HG02981 (cell line): Measurements from ENCODE around the gene PTH2.

Experiments
- ATAC-seq: cut with Tn5 transposase; IDR thresholded peaks from one replicate; pipeline ENCODE4 v1.9.1; 2021; ENCODE audit warnings: mild to moderate bottlenecking, moderate library complexity; ENCODE audit not compliant: unreplicated experiment

Gene PTH2

DNA sequence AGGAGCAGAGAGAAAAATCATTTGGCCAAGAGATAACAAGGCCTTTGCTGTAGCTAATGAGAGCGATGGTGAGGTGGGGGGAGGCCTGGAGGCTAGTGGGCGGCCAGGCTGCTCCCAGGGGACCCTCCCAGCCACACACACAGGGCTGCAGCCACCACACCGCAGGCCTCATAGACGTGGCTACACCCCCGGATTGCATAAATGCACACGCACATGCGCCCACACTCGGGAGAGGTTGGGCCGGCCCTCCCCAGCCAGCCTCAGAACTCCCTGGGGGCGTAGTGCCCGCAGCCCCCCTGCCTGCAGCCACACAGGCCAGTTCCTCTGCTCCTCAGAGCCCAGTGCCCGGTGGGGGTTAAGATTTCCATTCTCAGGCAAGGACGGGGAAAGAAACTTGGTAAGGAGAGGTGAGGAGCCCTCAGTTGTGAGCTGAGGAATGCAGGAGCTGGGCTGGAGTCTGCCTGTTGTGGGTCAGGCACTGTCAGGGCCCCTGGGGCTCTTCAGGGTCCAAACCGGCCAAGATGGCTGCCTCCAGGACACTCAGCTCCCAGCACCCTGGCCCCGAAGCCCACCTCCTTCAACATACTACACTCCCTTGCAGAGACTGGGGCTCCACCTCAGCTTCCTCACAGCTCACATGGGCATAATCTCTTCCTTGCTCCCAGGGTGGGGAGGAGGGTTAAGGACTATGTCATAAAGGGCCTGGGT lies 8.0 kb downstream of the PTH2 start:
- no peak for ATAC-seq

DNA sequence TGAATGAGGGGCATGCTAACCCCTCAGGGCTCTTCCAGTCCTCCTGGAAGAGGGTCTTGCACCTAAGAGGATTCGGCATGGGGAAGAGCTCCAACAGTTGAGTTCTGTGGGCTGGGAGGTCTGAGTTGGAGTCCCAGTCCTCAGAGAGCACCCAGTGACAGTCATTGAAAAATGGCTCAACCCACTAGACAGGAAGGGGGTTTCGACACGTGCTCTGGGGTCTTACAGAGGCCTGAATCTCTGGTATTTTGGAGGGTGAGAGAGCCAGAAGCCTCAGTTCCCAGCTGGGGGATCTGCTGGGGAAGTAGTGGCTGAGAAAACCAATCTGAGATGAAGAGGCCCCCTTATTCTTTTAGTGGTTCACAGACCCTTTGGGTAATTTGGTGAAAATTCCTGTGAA lies 9.0 kb downstream of the PTH2 start:
- ATAC-seq: no peak

DNA sequence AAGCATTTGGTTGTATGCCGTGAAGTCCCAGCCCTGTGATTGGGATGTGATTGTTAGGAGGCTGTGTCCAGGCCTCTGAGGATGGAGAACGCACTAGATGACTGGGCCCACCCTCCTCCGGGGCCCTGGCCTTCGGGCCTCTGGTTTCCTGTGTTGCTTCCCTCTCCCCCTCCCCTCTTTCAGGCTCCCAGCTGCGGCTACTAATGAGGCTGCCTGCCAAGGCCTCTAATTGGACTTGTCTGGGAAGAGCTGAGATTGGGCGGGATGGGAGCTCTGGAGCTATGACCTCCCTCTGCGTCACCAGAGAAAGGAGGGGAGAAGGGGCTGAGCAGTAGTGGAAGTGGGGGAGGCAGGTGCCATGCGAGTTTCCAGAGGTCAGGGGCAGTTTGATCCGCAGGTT lies 9.9 kb downstream of the PTH2 start:
- no peak for ATAC-seq

DNA sequence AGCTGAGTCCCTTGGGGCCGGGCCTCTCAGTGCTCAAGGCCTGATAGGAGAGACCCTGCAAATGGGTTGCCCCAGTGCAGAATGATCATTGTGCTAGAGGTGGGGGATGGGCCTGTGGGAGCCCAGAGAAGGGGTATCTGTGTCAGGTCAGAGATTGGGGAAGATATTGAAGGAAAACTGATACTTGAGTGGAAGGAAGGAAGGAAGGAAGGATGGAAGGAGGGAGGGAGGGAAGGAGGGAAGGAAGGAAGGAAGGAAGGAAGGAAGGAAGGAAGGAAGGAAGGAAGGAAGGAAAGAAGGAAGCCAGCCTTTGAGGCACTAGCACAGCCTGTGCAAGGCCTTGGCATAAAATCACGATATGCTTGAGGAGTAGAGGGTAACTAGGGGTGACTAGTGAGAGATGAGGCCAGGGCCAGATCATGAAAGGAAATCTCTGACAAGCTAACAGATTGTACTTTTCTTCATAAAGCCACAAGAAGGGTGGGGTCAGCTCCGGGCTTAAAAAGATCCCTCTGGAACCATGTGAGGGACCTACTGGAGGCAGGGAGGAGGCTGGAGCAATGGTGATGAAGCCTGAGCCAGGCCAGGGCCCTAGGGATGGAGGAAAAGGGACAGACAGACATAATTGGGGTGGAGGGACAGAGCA lies 11.4 kb downstream of the PTH2 start:
- no peak for ATAC-seq

DNA sequence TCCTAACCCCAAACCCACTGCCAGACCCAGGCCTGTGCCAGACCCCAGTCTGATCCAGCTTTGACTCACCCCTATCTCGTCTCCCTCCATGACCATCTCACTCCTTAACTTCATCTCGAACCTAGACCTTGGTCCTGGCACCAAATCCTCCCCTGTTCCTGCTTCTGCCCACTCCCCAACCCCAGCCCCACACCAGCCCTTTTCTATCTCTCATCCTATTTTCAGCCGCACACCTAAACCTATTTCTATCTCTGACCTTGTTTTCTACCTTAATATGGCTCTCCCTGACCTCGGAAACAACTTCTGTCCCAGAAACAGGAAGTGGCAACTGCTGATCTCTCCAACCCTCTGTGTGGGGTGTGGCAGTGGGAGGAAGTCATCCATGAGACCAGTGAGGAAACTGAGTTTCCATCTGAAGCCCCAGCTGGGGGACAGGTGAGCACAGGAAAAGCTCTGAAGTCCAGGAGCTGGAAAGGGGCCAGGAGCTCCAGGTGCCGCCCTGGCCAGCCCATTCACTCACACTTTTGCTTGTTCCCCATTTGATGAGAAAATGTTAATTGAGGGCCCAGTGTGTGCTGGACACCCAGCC lies 13.7 kb downstream of the PTH2 start:
- ATAC-seq: no peak

DNA sequence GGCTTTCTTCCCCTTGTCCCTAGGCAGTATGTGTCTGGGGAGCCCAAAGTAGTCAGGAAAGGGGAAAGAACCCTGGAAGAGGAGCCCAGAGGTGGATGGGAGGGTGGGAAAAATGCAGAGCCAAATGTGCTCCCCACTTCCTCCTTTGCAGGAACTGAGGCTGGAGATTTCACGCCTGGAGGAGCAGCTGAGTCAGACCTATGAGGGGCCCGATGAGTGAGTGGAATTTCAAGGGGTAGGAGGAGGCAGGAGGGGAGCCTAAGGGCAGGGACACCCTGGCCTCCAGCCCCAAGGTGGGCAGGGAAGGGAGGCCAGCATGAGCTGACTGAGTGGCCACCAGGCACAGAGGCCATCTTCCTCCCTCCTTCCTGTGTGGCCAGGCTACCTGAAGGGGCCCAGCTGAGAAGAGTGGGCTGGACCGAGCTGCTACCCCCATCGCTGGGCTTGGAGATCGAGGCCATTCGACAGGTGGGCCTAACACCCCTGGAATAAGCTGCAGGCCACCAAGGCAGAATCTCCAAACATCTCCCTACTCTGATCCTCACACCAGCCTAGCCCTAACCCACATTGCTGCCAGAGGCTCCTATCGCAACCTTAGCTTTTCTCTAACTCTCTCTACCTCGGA lies 14.3 kb downstream of the PTH2 start:
- no peak for ATAC-seq

DNA sequence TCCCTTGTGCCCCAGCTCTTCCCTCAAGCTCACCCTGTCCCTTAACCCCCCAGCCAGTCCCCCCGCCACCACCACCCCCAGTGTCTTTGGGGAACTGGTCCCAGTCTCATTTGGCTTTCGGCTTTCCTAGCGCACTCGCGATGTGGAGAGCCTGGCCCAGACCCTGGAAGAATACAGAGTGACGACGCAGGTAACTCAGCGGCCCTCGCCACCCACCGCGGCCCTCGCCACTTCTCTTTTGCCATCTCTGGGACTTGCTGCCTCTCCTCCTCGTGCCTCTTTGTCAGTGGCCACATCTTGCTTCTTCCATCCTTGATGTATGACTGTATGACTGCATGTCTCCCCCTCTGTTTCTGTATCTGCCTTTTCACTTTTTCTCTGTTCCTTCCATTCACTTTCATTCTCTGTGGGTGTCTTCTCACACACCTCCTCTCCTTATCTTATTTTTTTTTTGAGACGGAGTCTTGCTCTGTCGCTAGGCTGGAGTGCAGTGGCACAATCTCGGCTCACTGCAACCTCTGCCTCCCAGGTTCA lies 15.7 kb downstream of the PTH2 start:
- ATAC-seq: no peak

DNA sequence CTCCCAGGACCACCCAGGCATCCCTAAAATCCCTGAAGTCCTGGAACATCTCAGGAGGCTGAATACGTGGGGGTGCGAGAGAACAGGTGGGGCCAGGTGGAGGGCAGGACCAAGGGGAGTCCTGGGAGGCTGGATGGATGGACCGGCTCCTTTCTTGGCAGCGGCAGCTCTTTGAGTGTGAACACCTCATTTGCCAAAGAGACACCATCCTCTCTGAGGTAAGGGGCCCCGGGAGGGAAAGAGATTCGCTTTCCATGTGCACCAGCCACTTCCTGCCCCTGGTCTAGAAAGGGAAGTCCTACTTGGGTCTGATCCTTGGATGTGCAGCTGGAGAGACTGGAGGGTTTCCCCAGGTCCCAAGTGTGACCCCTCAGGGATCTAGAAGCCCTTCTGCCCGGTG lies 16.2 kb downstream of the PTH2 start:
- ATAC-seq: no peak

DNA sequence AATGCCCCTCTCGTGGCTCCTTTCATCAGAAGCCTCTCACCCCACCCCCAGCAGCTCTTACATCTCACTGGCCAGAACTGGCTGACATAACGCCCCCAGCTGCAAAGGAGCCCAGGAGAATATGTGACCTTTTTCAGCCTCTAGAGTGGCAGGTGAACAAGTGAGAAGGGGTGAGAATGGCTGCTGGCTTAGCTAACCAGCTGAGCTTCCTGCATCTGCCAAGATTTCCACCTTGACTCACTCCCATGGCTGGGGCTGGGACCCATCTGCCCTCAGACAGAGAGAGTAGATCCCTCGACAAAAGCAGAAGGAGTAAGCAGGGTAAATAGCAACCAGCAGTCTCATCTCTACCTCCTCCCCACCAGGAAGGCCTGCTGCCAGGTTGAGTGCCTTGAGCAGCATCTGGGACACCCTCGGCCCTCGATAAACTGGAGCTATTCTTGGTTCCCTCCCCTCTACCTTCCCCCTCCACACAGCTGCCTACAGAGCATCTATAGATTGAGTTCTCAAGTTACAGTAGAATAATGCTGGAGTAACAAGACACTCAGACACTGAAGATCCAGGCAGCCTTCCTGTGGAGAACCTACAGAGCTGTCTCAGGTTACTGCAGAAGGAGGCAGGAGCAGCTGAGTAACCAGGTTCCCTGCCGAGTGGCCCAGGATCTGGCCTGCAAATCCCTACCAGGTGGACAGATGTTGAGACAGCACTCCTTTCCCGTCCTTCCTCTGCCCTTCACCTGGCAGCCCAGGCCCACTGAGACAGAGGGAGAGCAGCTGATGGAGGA lies 19.6 kb downstream of the PTH2 start:
- no peak for ATAC-seq

DNA sequence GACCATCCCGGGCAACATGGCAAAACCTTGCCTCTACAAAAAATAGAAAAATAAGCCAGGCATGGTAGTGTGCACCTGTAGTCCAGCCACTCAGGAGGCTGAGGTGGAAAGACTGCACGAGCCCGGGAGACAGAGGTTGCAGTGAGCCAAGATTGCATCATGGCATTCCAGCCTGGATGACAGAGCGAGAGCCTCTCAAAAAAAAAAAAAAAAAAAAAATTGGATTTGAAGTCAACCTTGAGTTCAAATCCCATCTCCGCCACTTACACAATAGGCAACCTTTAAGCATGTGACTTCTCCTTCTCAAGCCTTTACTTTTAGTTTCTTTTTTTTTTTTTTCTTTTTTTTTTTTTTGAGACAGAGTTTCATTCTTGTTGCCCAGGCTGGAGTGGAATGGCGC lies 23.2 kb downstream of the PTH2 start:
- no peak for ATAC-seq

DNA sequence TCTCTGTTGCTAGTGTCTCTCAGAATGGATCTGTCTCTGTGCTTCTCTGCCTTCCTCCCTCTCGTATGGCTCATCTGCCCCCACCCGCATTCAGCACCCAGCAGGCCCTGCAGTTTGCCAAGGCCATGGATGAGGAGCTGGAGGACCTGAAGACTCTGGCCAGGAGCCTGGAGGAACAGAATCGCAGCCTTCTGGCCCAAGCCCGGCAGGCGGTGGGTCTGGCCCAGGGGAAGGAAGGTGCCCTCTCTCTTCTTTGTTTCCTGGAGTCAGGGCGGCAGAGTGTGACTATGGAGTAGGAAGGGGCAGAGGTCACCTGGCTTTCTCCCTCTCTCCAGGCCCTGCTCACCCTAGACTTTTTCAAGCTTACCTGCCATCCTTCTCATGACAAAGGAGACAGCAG lies 24.3 kb downstream of the PTH2 start:
- no peak for ATAC-seq

DNA sequence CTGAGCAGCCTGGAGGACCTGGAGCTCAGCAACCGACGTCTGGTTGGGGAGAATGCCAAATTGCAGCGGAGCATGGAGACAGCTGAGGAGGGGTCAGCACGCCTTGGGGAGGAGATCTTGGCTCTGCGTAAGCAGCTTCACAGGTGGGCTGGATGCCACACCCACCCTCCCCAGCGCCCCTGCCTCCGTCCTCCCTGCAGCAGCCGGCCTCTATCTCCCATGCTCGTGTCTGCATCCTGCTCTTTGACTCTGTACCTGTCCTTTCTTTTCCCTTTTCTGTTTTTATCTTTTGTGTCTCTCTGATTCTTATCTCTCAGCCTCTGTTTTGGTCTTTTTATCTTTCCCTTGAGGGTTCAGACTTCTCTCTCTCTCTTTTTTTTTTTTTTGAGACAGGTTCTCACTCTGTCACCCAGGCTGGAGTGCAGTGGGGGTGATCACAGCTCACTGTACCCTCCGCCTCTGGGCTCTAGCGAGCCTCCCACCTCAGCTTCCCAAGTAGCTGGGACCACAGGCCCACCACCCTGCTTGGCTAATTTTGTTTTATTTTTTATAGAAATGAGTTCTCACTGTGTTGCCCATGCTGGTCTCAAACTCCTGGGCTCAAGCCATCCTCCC lies 25.1 kb downstream of the PTH2 start:
- ATAC-seq: no peak

DNA sequence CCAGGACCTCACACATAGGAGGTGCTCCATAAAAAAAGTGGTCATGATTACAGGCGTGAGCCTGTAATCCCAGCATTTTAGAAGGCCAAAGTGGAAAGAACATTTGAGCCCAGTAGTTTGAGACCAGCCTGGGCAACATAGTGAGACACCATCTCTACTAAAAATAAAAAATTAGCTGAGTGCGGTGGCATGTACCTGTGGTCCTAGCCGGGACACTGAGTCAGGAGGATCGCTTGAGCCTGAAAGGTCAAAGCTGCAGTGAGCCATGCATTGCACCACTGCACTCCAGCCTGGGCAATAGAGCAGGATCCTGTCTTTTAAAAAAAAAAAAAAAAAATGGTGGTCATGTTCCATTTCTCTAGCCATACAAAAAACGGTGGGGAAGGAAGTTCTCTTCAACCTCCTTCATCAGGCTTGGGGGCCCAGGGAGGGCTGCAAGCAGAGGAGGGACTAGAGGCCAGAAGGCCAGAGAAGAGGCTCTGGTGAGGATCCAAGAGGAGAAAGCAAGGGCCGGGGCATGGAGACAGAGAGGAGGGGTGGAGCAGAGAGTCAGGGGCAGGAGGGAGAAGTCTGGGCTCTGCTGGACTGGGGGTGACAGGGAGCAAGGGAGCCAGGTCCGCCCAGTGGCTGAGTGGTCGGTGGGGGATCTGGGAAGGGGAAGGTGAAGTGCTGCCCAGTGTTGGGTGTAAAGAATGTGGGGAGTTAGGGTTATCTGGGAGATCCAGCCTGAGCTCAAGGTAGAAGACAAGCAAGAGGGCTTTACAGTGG lies 26.3 kb downstream of the PTH2 start:
- no peak for ATAC-seq

DNA sequence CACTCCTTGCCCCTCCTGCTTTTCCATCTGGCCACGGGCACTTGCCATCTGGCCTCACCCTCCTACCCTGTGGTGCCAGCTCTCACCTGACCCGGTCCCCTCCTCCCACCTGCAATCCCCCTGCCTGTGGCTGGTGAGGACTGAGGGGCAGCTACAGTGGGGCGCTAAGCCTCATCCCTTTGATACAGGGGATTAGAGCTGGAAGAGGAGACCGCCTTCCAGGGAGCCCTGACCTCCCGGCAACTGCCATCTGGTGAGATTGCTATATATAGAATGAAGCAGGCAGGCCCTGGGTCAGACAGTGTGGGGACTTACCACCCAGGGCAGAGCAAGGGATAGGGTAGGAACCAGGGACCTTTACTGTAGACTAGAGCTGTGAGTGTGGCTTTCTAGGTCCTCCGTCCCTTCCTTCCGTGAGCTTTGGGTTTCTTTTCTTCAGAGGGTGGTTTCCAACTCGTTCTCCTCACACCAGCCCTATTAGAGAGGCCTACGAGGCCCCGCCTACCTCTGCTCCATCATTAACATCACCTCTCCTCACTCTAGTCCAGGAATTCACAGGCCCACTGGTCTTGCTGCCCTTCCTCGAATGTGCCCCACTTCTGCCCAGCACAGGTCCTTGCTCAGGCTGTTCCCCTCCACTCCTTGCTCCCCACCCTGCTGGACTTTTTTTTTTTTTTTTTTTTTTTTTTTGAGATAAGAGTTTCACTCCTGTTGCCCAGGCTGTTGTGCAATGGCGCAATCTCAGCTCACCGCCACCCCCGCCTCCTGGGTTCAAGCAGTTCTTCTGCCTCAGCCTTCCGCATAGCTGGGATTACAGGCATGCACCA lies 27.4 kb downstream of the PTH2 start:
- ATAC-seq: no peak

DNA sequence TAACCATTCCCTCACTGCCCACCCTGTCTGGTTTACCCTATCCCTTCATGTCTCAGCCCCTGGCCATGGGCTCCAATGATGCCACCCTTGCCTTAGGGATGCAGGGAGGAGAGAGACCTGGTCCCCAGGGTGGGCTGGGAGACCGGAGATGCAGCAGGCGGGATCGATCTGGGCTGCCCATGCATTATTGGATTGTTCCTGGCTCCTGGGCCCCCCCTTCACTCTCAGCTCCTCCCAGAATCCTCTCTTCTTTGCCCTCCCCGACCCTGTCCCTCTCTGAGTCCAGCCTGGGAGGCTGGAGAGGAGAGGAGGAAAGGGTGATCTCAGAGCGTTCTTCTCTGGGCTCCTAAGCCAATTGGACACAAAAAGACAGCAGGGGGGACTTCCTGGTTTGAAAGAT lies 29.4 kb downstream of the PTH2 start:
- no peak for ATAC-seq

DNA sequence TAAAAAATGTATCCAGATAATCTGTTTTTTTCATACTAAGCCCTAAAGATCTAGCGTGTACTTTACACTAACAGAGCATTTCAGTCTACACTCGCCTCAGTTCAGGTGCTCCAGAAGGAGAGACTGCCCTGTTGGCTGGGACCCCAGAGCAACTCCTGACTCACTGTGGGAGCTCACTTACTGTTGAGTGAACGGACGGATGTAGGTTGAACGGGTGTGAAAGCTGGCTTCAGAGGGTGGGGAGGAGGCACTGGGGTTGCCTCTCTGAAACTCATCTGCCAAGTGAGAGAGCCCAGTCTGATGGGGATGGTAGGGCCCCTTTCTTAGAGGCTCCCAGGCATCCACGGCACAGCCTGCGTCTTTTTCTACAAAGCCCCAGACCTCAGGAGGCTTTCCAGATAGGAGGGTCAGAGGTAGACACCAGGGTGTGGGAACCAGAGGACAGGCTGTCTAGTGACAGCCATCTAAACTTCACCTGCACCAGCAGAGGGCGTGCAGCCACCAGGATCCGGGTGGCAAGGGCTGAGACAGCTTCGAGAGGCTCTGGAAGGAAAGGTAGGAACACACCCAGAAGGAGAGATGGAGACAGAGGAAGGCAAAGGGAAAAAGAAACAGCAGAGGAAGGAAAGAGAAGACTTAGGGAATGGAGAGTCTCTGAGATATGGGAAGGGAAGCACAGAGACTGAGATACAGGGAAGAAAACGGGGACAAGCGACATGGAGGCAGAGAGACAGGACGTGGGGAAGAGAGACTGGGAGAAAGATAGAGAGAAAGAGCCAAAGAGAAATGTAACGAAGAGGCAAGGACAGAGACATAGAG lies 31.5 kb downstream of the PTH2 start:
- no peak for ATAC-seq

DNA sequence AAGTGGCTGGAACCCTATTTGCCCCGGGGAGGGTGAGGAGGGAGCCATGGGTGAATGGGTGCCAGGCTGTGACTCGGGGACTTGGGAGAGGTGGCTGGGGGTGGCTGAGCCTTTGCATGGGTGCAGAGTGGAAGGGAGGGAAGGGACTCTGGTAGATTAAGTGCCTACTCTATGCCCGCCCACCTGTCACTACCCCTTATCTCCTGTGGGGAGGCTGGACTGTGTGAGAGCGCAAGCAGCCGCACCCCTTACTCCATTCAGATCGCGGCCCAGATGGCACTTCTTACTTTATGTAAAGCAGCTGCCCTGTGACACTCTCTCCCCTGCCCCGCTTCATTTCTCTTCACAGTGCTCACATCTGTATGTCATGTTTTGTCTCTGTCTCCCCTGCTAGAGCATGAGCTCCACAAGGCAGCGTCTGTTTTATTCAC lies 32.3 kb downstream of the PTH2 start:
- ATAC-seq: no peak
